ENCODE measurements around the gene ERMAP.

DNA sequence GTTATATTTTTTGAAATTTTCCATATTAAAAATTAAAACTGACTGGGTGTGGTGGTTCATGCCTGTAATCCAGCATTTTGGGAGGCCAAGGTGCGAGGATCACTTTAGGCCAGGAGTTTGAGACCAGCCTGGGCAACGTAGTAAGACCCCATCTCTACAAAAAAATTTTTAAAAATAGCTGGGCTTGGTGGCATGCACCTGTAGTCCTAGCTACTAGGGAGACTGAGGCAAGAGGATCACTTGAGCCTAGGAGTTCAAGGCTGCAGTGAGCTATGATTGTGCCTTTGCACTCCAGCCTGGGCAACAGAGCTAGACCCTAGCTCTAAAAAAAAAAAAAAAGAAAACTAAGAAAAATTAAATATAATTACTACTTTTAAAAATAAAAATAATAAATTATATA is 4.8 kb downstream of the ERMAP start:
- TF ChIP-seq, protein P1, sequence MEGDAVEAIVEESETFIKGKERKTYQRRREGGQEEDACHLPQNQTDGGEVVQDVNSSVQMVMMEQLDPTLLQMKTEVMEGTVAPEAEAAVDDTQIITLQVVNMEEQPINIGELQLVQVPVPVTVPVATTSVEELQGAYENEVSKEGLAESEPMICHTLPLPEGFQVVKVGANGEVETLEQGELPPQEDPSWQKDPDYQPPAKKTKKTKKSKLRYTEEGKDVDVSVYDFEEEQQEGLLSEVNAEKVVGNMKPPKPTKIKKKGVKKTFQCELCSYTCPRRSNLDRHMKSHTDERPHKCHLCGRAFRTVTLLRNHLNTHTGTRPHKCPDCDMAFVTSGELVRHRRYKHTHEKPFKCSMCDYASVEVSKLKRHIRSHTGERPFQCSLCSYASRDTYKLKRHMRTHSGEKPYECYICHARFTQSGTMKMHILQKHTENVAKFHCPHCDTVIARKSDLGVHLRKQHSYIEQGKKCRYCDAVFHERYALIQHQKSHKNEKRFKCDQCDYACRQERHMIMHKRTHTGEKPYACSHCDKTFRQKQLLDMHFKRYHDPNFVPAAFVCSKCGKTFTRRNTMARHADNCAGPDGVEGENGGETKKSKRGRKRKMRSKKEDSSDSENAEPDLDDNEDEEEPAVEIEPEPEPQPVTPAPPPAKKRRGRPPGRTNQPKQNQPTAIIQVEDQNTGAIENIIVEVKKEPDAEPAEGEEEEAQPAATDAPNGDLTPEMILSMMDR (IDR thresholded peaks at IDR 0.05; ENCODE audit: low read depth, low read length, poor library complexity, severe bottlenecking) = no peak
- no peak for TF ChIP-seq EZH2phosphoT487 (IDR thresholded peaks at IDR 0.05; ENCODE audit: borderline replicate concordance, low read length)

Measured in DOHH2 (cell line).